Aortic smooth muscle cell (primary cell): Measurements from ENCODE around the gene MKKS. TPM values are rescaled to one million over a fixed set of nuclear protein-coding genes. Genes with fewer than 3 reads are reported as not detected.

ENCODE experiments used
- total RNA-seq: library from RNA; depleted of rRNA; stranded (reverse); fragments of >200 nt; gene quantifications from 2 replicates; pipeline ENCODE4 v1.2.3, GENCODE V29; 2014

The MKKS gene
- 5.2 and 7.2 TPM in 2 replicates for total RNA-seq

GRCh38 chr20:10433623-10434466, at the start of gene MKKS:
Gene MKKS (minus strand): TSS chr20:10434222. CDS start chr20:10413514, 20,708 bp downstream.

GRCh38 chr20:10434832-10435812, 1.1 kb upstream of the MKKS start, which contains the start of gene SLX4IP:
Gene SLX4IP (plus strand): TSS chr20:10435305. CDS start chr20:10458205, 22,900 bp downstream.

Other genes with a start within 250 kb of the MKKS start
- gene SNAP25, start 215.4 kb downstream of the MKKS start, total RNA-seq: 0.40 and 1.7 TPM in 2 replicates
- 4.5 and 5.9 TPM in 2 replicates for gene SLX4IP, start 1.1 kb upstream of the MKKS start, total RNA-seq
- gene JAG1, start 239.8 kb upstream of the MKKS start, total RNA-seq: 180 and 219 TPM in 2 replicates